Thyroid gland (tissue), 4 donors: ENCODE results near the gene AFF4. TPM values are rescaled to one million over a fixed set of nuclear protein-coding genes. Genes with fewer than 3 reads are reported as not detected.
"Not testable (repeated sequence)": the region's sequence is repeated elsewhere in the genome, so short reads cannot be mapped to it uniquely, and the experiment has no call there.

Experiments
- DNase-seq, 2 donors: peaks; one replicate each; pipeline ENCODE4 v3.0.0-alpha.2; 2019
- H3K27ac ChIP-seq, 3 donors: fragments of 200-600 bp; sonication (generic); 1 replicate in 2 of 3; 2 replicates in 1 of 3; pipeline ENCODE4 v1.5.1; 2016 to 2019; ENCODE audit warnings: mild to moderate bottlenecking in 1 of 3, moderate library complexity in 1 of 3
- H3K27me3 ChIP-seq: fragments of 200-600 bp; sonication (generic); one replicate; pipeline ENCODE4 v1.5.1; 2019
- H3K36me3 ChIP-seq, 2 donors: fragments of 200-600 bp; sonication (generic); one replicate each; pipeline ENCODE4 v1.5.1; 2016 to 2019
- H3K4me1 ChIP-seq, 2 donors: fragments of 200-600 bp; sonication (generic); one replicate each; pipeline ENCODE4 v1.5.1; 2017 to 2019
- H3K4me3 ChIP-seq, 3 donors: fragments of 200-600 bp; sonication (generic); replicated peaks in 1 of 3; 1 replicate in 2 of 3; 2 replicates in 1 of 3; pipeline ENCODE4 v1.5.1; 2016; ENCODE audit warnings: mild to moderate bottlenecking in 1 of 3
- H3K9me3 ChIP-seq: fragments of 200-600 bp; sonication (generic); one replicate; pipeline ENCODE4 v1.5.1; 2017
- POLR2A ChIP-seq, 2 donors: fragments of 450-650 bp; IDR thresholded peaks; one replicate each; pipeline ENCODE4 v1.6.1; 2017; ENCODE audit warnings: antibody characterized with exemption in 2 of 2, mild to moderate bottlenecking in 2 of 2, moderate library complexity in 1 of 2
- WGBS, 2 donors: methylation state at CpG; one replicate each; pipeline ENCODE4 v1.1.5; 2017; 5-methylcytosine and 5-hydroxymethylcytosine counted together
- intact Hi-C: fragments of 100-400 bp; cut with DNase I; formaldehyde crosslinking; loops from one replicate; pipeline ENCODE4 v1.15.1; 2023
- total RNA-seq, 4 donors: library from RNA; depleted of rRNA; stranded (reverse); fragments of >200 nt; gene quantifications; one replicate each; pipeline ENCODE4 v1.2.3, GENCODE V29; 2016
- TF ChIP-seq, protein P1 (sequence below), 6 experiments: fragments of 200-600 bp in 3 of 6; fragments of 450-650 bp in 3 of 6; sonication (generic) in 3 of 6; IDR thresholded peaks; one replicate each; pipeline ENCODE4 v1.5.1; 2016 to 2019; ENCODE audit warnings: antibody characterized with exemption in 6 of 6, mild to moderate bottlenecking in 2 of 6, inconsistent platforms in 1 of 6, moderate library complexity in 1 of 6

The AFF4 gene
- total RNA-seq, 4 donors from 2014 or later = 81.7 to 150 (median 95.7) TPM

DNA sequence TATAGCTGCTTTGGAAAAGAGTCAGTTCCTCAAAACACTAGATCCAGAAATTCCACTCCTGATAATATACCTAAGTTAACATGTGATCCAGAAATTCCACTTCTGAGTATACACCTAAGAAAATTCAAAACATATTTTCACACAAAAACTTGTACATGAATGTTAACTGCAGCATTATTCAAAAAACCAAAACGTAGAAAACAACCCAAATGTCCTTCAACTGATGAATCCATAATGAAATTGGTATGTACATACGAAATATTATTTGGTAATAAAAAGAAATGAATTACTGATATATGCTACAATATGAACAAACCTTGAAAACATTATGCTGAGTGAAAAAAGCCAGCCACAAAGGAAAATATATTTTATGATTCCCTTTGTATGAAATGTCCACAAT lies 16.5 kb upstream of the AFF4 start:
- H3K27ac ChIP-seq = no peak overlapping the region
- no peaks in the 10 kb centered on the region for H3K27me3 ChIP-seq
- no peaks in the 10 kb centered on the region for H3K4me1 ChIP-seq
- intact Hi-C loops = no loop called here
- no peaks in the 10 kb centered on the region for H3K36me3 ChIP-seq
- no peak for TF ChIP-seq POLR2A (IDR thresholded peaks at IDR 0.05)
- TF ChIP-seq, protein P1, sequence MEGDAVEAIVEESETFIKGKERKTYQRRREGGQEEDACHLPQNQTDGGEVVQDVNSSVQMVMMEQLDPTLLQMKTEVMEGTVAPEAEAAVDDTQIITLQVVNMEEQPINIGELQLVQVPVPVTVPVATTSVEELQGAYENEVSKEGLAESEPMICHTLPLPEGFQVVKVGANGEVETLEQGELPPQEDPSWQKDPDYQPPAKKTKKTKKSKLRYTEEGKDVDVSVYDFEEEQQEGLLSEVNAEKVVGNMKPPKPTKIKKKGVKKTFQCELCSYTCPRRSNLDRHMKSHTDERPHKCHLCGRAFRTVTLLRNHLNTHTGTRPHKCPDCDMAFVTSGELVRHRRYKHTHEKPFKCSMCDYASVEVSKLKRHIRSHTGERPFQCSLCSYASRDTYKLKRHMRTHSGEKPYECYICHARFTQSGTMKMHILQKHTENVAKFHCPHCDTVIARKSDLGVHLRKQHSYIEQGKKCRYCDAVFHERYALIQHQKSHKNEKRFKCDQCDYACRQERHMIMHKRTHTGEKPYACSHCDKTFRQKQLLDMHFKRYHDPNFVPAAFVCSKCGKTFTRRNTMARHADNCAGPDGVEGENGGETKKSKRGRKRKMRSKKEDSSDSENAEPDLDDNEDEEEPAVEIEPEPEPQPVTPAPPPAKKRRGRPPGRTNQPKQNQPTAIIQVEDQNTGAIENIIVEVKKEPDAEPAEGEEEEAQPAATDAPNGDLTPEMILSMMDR (IDR thresholded peaks at IDR 0.05) = no peak
- no peaks in the 10 kb centered on the region for H3K9me3 ChIP-seq
- no peak for DNase-seq
- WGBS, 2 donors = 76 to 78% methylated on average over 2 of the region's 2 CpGs
- no peak overlapping the region for H3K4me3 ChIP-seq

DNA sequence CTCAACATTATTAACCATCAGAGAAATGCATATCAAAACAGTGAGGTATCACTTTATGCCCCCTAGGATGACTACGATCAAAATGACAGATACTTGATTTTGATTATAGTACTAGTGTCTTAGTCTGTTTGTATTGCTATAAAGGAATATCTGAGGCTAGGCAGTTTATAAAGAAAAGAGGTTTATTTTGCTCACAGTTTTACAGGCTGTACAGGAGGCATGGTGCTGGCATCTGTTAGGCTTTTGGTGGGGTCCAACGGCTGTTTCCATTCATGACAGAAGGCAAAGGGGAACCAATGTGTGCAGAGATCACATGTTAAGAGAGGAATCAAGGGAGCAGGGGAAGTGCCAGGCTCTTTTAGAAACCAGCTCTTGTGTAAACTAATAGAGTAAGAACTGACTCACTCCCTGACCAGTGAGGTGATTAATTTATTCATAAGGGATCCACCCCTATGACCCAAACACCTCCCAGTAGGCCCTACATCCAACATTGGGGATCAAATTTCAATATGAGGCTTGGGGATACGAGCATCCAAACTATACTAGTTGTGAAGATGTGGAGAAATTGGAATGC lies 16.0 kb upstream of the AFF4 start:
- intact Hi-C loops = no loop called here
- no peaks in the 10 kb centered on the region for H3K4me1 ChIP-seq
- no peak overlapping the region for H3K4me3 ChIP-seq
- DNase-seq = no peak
- no peaks in the 10 kb centered on the region for H3K27me3 ChIP-seq
- no peaks in the 10 kb centered on the region for H3K9me3 ChIP-seq
- WGBS, 2 donors = 75 to 84% methylated on average over 3 of the region's 3 CpGs
- TF ChIP-seq POLR2A (IDR thresholded peaks at IDR 0.05) = no peak
- TF ChIP-seq, protein P1 (IDR thresholded peaks at IDR 0.05) = no peak
- no peaks in the 10 kb centered on the region for H3K36me3 ChIP-seq
- no peak overlapping the region for H3K27ac ChIP-seq

DNA sequence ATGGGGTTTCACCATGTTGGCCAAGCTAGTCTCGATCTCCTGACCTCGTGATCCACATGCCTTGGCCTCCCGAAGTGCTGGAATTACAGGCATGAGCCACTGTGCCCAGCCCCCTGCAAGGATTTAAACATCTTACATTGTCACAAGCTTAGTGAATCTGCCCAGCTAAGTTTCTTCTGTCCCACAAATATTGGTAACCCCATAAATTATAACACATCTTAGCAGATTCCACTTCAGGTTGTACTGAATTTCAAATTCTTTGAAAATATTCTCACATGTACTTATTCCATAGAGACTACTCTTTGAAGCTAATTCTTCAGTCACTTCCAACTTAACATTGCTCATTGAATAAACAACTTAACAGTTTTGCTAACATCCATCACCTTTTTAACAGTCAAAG lies 13.4 kb upstream of the AFF4 start:
- no peak for TF ChIP-seq POLR2A (IDR thresholded peaks at IDR 0.05)
- TF ChIP-seq, protein P1 (IDR thresholded peaks at IDR 0.05) = no peak
- no peaks in the 10 kb centered on the region for H3K27me3 ChIP-seq
- no peak for DNase-seq
- H3K36me3 ChIP-seq = no peaks in the 10 kb centered on the region
- H3K9me3 ChIP-seq = no peaks in the 10 kb centered on the region
- no peak overlapping the region for H3K27ac ChIP-seq
- H3K4me1 ChIP-seq = no peaks in the 10 kb centered on the region
- WGBS, 2 donors = 95 to 100% methylated on average over 3 of the region's 3 CpGs
- H3K4me3 ChIP-seq = no peak overlapping the region
- intact Hi-C loops = no loop called here

DNA sequence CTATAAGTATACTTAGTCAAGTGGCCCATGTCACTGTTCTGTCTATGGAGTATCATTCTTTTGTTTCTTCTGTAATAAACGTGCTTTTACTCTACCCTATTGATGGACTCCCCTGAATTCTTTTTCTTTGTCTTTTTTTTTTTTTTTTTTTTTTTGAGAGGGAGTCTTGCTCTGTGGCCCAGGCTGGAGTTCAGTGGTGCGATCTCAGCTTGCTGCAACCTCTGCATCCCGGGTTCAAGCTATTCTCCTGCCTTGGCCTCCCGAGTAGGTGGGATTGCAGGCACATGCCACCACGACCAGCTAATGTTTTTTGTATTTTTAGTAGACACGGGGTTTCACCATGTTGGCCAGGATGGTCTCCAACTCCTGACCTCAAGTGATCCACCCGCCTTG lies 9.0 kb upstream of the AFF4 start:
- H3K9me3 ChIP-seq, DNase-seq, H3K36me3 ChIP-seq, H3K27me3 ChIP-seq, H3K27ac ChIP-seq, intact Hi-C loops, H3K4me3 ChIP-seq, H3K4me1 ChIP-seq: not testable (repeated sequence)
- 91 to 95% methylated on average over 7 of the region's 7 CpGs for WGBS, 2 donors

DNA sequence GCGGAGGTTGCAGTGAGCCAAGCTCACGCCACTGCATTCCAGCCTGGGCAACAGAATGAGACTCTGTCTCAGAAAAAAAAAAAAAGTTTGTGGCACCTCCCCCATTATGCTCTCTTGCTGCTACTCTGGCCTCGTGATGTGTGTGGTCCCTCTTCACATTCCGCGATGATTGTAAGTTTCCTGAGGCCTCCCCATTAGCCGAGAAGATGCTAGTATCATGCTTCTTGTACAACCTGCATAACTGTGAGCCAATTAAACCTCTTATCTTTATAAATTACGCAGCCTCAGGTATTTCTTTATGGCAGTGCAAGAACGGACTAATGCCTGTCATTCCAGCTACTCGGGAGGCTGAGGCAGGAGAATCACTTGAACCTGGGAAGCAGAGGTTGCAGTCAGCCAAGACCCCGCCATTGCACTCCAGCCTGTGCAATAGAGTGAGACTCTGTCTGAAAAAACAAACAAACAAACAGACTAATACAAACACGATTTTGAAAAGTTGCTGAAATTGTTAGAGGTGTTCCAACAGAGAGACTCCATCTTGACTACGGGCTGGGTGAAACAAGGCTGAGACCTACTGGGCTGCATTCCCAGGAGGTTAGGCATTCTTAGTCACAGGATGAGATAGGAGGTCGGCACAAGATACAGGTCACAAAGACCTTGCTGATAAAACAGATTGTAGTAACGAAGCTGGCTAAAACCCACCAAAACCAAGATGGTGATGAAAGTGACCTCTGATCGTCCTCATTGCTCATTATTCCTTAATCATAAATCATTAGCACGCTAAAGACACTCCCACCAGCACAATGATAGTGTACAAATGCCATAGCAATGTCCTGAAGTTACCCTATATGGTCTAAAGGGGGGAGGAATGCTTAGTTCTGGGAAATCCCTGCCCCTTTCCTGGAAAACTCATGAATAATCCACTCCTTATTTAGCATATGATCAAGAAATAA lies 8.3 kb upstream of the AFF4 start:
- Histone ChIP-seq H3K36me3 (no peaks in the 10 kb centered on the region), H3K27me3 (no peaks in the 10 kb centered on the region), H3K27ac (no peak overlapping the region), H3K4me1 (no peaks in the 10 kb centered on the region), H3K4me3 (no peak overlapping the region), H3K9me3 (no peaks in the 10 kb centered on the region)
- intact Hi-C loops = no loop called here
- 80 to 86% methylated on average over 16 of the region's 16 CpGs for WGBS, 2 donors
- no peak for DNase-seq
- TF ChIP-seq POLR2A (IDR thresholded peaks at IDR 0.05) = no peak
- TF ChIP-seq, protein P1 (IDR thresholded peaks at IDR 0.05) = no peak
